ENCODE data around the gene DLGAP1.

The DLGAP1 gene

GRCh38 chr18:4399929-4400328 is 55.2 kb downstream of the DLGAP1 start:
- Histone ChIP-seq H3K9me3 (ENCODE audit: severe bottlenecking) (peaks cover under 1% of the 10 kb centered on the region), H3K4me3 (ENCODE audit: severe bottlenecking) (no peak overlapping the region), H3K27me3 (ENCODE audit: insufficient read depth, poor library complexity, severe bottlenecking) (peaks cover 7% of the 10 kb centered on the region), H3K4me1 (ENCODE audit: insufficient read depth, poor library complexity, severe bottlenecking) (no peaks in the 10 kb centered on the region), H3K36me3 (ENCODE audit: low read depth) (no peaks in the 10 kb centered on the region), H3K27ac (ENCODE audit: poor library complexity, severe bottlenecking) (no peak overlapping the region)
- DNase-seq (ENCODE audit: low spot score), result no peak
- TF ChIP-seq CTCF (IDR thresholded peaks at IDR 0.05; ENCODE audit: poor library complexity, severe bottlenecking), result no peak
- ATAC-seq (ENCODE audit: low read depth), result no peak

- peaks cover 2% of the 10 kb centered on the region for H3K9me3 ChIP-seq (ENCODE audit: severe bottlenecking)
- H3K27ac ChIP-seq (ENCODE audit: poor library complexity, severe bottlenecking), result no peak overlapping the region
- no peak for DNase-seq (ENCODE audit: low spot score)
- H3K4me3 ChIP-seq (ENCODE audit: severe bottlenecking), result no peak overlapping the region
- no peaks in the 10 kb centered on the region for H3K36me3 ChIP-seq (ENCODE audit: low read depth)
- TF ChIP-seq CTCF (IDR thresholded peaks at IDR 0.05; ENCODE audit: poor library complexity, severe bottlenecking), result no peak
- no peak for ATAC-seq (ENCODE audit: low read depth)
- H3K27me3 ChIP-seq (ENCODE audit: insufficient read depth, poor library complexity, severe bottlenecking), result peaks cover 2% of the 10 kb centered on the region
- no peaks in the 10 kb centered on the region for H3K4me1 ChIP-seq (ENCODE audit: insufficient read depth, poor library complexity, severe bottlenecking)
These were observed 60.4 kb downstream of the DLGAP1 start for GRCh38 chr18:4394700-4395099.

- no peak overlapping the region for H3K4me3 ChIP-seq (ENCODE audit: severe bottlenecking)
- peaks cover 2% of the 10 kb centered on the region for H3K9me3 ChIP-seq (ENCODE audit: severe bottlenecking)
- no peak overlapping the region for H3K27ac ChIP-seq (ENCODE audit: poor library complexity, severe bottlenecking)
- H3K36me3 ChIP-seq (ENCODE audit: low read depth), result no peaks in the 10 kb centered on the region
- no peaks in the 10 kb centered on the region for H3K4me1 ChIP-seq (ENCODE audit: insufficient read depth, poor library complexity, severe bottlenecking)
- no peak for TF ChIP-seq CTCF (IDR thresholded peaks at IDR 0.05; ENCODE audit: poor library complexity, severe bottlenecking)
- DNase-seq (ENCODE audit: low spot score), result no peak
- H3K27me3 ChIP-seq (ENCODE audit: insufficient read depth, poor library complexity, severe bottlenecking), result peaks cover 2% of the 10 kb centered on the region
- no peak for ATAC-seq (ENCODE audit: low read depth)
These were observed 63.2 kb downstream of the DLGAP1 start for GRCh38 chr18:4391859-4392258.

GRCh38 chr18:4385876-4386275 is 69.2 kb downstream of the DLGAP1 start:
- TF ChIP-seq CTCF (IDR thresholded peaks at IDR 0.05; ENCODE audit: poor library complexity, severe bottlenecking), result no peak
- H3K4me3 ChIP-seq (ENCODE audit: severe bottlenecking), result no peak overlapping the region
- no peak overlapping the region for H3K27ac ChIP-seq (ENCODE audit: poor library complexity, severe bottlenecking)
- no peaks in the 10 kb centered on the region for H3K36me3 ChIP-seq (ENCODE audit: low read depth)
- ATAC-seq (ENCODE audit: low read depth), result no peak
- no peaks in the 10 kb centered on the region for H3K27me3 ChIP-seq (ENCODE audit: insufficient read depth, poor library complexity, severe bottlenecking)
- no peak for DNase-seq (ENCODE audit: low spot score)
- H3K4me1 ChIP-seq (ENCODE audit: insufficient read depth, poor library complexity, severe bottlenecking), result no peaks in the 10 kb centered on the region
- no peaks in the 10 kb centered on the region for H3K9me3 ChIP-seq (ENCODE audit: severe bottlenecking)

- Histone ChIP-seq H3K36me3 (ENCODE audit: low read depth) (no peaks in the 10 kb centered on the region), H3K4me1 (ENCODE audit: insufficient read depth, poor library complexity, severe bottlenecking) (no peaks in the 10 kb centered on the region), H3K4me3 (ENCODE audit: severe bottlenecking) (no peak overlapping the region), H3K9me3 (ENCODE audit: severe bottlenecking) (no peaks in the 10 kb centered on the region), H3K27me3 (ENCODE audit: insufficient read depth, poor library complexity, severe bottlenecking) (no peaks in the 10 kb centered on the region), H3K27ac (ENCODE audit: poor library complexity, severe bottlenecking) (no peak overlapping the region)
- ATAC-seq (ENCODE audit: low read depth) (no peak), DNase-seq (ENCODE audit: low spot score) (no peak)
- TF ChIP-seq CTCF (IDR thresholded peaks at IDR 0.05; ENCODE audit: poor library complexity, severe bottlenecking), result no peak
These were observed 70.2 kb downstream of the DLGAP1 start for GRCh38 chr18:4384932-4385331.

Measured in RWPE2 (cell line).